Bone marrow (tissue), 2 donors: ENCODE measurements around the gene CCDC40.

Experiments used
- DNase-seq, 2 donors: peaks; one replicate each; lab custom pipeline; 2025; lab: John Stamatoyannopoulos, UW

The CCDC40 gene

DNA sequence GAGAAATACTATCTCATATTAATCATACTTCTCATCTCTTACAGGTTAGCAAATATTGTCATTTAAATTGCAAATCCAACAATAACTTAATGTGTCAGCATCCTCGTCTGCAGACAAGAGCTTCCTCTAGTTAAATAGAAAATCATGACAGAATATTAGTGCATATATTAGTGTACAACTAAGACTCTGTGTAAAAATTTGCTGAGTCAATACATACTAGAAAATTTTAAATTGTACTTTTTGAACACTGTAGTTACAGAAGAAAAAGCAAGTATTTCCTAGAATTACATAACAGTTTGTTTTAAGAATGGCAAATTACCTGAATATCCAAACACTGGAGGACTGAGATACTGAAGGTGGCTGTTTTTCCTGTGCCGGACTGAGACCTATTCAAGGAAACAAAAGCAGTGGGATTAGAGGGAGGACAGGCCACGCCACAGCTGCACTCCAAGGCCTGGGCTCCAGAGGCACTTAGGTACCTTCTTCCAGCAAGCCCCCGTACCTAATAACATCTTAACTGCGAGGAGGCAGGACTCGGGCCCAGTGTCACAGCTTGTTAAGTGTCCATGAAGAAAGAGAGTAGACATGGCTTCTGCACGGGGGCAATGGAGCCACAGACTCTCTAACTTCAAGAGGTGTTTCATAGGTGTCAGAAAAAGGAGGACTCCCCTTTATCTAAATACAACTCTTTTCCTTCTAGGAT lies 105.2 kb downstream of the CCDC40 start:
- no peak for DNase-seq

DNA sequence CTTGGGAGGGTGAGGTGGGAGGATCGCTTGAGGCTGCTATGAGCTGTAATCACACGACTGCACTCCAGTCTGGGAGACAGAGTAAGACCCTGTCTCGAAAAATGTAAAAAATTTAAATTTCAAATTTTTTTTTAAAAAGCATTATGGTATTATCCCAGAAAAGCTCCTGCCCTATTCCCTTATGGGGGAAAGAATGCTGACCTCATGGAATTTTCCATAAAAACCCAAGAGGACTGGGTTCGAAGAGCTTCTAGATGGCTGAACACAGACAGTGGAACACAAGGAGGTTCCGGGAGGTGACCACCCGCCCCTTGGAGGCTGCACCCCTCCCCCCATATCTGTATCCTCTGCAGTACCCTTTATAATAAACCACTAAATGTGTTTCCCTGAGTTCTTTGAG lies 106.5 kb downstream of the CCDC40 start:
- DNase-seq, result no peak

DNA sequence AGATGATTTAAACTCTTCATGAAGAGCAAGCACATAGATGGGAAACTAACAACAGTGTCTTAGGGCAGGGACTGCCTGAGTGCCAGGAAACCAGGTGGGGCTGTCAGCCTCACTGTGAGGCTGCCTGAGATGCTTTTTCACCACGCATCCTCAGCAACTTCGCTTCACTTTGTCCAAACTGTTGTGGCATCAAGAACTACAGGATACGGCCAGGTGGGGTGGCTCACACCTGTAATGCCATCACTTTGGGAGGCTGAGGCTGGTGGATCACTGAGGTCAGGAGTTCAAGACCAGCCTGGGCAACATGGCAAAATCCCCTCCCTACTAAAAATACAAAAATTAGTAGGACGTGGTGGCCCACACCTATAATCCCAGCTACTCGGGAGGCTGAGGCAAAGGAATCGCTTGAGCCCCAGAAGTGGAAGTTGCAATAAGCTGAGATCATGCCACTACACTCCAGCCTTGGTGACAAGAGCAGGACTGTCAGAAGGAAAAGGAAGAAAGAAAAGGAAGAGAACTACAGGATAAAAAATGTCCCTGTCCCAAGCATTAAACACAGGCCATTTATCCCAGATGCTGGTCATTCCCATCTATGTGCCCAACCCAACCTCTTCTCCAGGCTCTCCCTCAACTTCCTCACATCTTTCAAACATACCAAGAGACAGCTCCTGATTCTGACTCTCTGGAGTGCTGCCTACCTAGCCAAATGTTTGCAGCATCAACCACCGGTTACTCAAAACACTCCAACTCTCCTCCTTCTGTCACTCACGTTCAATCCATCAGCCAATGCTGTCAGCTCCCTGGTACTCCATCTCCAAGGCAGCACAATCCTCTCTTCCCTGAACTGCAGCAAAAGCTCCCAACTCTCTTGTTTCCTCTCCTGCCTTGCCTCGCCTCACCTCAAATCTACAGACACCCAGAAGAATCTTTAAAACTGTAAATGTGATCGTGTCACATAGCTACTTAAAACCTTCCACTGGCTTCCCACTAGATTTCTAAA lies 108.9 kb downstream of the CCDC40 start:
- no peak for DNase-seq

DNA sequence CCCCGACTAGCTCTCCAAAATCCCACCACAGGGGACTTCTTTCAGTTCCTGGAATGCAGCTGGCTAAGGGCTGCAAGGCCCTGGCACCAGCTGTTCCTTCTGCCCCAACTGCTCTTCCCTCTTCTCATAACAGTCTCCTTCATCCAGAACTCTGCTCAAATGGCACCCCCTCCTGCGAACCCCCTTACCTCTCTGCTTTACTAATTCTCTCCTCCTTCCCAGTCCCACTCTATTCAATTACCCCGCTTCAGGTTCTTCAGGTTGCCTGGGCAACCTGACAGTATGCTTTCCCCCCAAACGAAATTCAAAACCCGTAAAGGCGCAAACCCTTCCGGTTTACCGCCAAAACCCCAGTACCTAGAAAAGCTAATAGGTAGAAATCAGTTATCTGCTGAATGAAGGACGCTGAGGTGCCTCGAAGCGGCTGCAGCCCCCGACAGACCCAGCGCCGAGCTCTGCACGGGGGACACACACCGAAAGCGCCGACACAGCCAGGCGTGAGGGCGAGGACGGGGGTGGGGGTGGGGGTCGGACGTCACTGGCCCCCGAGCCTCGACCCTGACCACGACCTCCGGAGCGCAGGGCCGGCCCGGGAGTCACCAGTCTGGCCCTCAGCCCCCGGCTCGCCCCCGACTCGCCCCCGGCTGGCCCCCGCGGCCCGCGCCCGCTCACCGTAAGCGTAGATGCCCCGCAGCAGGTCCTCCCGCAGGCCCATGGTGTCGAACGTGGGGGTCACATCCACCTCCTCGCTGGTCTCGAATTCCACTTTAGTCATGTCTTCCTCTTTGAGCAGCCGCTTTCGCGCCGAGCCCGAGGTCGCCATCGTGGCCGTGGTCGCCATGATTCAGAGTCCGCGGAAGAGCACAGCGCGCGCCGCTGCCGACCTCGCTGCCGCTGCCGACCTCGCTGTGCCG lies 109.9 kb downstream of the CCDC40 start:
- peak; percentile 3 to 38 for DNase-seq

DNA sequence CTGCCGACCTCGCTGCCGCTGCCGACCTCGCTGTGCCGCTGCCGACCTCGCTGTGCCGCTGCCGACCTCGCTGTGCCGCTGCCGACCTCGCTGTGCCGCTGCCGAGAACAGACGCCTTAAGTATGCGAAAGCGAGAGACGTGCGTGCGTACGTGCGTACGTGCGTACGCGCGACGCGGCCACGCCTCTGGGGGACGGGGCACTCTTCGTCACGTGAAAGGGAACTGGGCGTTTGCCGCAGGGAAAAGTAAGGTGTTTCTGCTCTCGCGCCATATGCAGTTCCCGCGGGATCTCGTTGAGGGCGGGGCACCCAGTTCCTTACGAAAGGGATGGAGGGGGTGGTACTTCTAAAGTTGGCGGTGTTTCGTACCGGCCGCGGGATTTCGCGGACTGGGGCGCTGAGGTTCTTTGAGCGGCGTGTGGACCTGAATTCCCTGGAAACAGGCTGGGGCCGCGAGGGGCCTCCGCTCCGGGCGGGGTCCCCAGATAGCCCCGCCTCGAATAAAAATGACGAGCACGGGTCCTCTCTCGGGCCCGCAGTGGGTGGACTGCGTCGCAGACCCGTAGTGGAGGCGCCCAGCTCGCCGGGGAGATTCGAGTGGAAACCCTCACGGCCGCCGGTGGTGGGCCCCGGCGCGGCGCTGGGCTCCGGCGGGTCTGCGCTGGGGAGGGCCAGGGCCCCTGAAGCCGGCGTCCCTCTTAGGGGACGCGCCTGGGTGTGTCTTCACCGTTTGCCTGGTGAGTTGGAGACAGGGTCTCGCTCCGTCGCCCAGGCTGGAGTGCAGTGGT lies 110.8 kb downstream of the CCDC40 start, which contains the start of gene EIF4A3:
EIF4A3 (minus strand) TSS at position 94 of the 788 bp plus-strand sequence. CDS start 167 bp downstream, outside the sequence.
- peak; percentile 84 to 94 for DNase-seq
